Measurements from ENCODE around the gene RNF223. TPM values are rescaled to one million over a fixed set of nuclear protein-coding genes. Genes with fewer than 3 reads are reported as not detected.
"Not testable (repeated sequence)": the region's sequence is repeated elsewhere in the genome, so short reads cannot be mapped to it uniquely, and the experiment has no call there.

Gene RNF223
- total RNA-seq, 4 donors from 2014 or later: not detected

DNA sequence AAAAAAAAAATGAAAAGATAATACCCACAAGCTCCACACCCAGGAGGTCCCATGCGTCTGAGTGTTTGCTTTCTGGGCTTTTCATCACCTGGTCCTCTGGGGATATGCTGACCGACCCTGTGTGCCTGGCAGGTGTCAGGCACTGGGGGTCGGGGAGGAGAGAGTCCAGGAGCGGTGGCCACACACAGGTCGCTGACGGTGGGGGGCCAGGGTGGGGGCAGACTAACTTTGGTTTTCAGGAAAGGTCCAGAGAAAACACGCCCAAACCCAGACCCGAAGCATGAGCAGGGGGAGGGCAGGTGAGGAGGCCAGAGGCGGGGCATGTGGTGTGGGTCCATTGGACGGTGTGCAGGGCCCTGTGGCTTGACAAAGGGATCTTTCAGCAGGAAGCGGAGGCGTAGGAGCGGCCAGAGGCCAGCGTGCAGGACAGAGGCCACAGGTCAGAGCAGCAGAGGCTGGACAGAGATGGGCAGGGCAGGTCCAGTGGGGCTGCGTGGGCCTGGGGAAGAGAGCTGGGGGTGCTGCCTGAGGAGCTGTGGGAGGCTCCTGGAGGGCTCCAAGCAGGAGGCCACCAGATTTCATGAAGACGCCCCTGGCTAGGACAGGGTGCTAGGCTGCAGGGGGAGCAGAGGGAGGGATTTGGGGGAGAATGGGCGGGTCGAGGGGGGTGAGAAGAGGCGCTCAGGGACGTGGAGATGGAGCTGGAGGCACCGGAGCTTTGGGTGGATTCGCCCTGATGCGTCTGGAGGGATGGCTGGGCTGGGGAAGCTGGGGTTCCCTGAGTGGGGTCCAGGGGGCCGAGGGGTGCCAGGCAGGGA is 15.8 kb downstream of the RNF223 start:
- H3K27ac ChIP-seq (replicated peaks in 1 of 4): no peak overlapping the region
- peak overlapping the region; percentile 54 to 74 (median 62) for H3K4me3 ChIP-seq
- peaks cover 17 to 40% (median 31%) of the 10 kb centered on the region in 4 donors for H3K4me1 ChIP-seq
- no peak for TF ChIP-seq POLR2A (IDR thresholded peaks at IDR 0.05; ENCODE audit: low read depth)
- peaks cover 0 to 70% (median 27%) of the 10 kb centered on the region in 4 donors for H3K27me3 ChIP-seq
- peaks cover 0 to 22% (median 14%) of the 10 kb centered on the region in 4 donors for H3K36me3 ChIP-seq
- intact Hi-C loops (cut with DNase I): no loop called here
- H3K9me3 ChIP-seq: no peaks in the 10 kb centered on the region
- 18% methylated on average over 24 of the region's 24 CpGs for WGBS
- no peak for DNase-seq (ENCODE audit: extremely low spot score)

DNA sequence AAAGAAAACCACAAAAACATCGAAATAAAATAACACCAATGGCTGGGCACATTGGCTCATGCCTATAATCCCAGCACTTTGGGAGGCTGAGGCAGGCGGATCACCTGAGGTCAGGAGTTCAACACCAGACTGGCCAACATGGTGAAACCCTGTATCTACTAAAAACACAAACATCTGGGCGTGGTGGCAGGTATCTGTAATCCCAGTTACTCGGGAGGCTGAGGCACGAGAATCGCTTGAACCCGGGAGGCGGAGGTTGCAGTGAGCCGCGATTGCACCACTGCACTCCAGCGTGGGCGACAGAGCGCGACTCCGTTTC is 16.4 kb downstream of the RNF223 start:
- H3K4me3 ChIP-seq; intact Hi-C loops (cut with DNase I); H3K27ac ChIP-seq (replicated peaks in 1 of 4); DNase-seq (ENCODE audit: extremely low spot score); H3K9me3 ChIP-seq: not testable (repeated sequence)
- Histone ChIP-seq H3K4me1 (peaks cover 17 to 35% (median 30%) of the 10 kb centered on the region in 4 donors), H3K27me3 (peaks cover 0 to 64% (median 27%) of the 10 kb centered on the region in 4 donors), H3K36me3 (peaks cover 0 to 28% (median 16%) of the 10 kb centered on the region in 4 donors)
- WGBS: 80% methylated on average over 14 of the region's 15 CpGs

DNA sequence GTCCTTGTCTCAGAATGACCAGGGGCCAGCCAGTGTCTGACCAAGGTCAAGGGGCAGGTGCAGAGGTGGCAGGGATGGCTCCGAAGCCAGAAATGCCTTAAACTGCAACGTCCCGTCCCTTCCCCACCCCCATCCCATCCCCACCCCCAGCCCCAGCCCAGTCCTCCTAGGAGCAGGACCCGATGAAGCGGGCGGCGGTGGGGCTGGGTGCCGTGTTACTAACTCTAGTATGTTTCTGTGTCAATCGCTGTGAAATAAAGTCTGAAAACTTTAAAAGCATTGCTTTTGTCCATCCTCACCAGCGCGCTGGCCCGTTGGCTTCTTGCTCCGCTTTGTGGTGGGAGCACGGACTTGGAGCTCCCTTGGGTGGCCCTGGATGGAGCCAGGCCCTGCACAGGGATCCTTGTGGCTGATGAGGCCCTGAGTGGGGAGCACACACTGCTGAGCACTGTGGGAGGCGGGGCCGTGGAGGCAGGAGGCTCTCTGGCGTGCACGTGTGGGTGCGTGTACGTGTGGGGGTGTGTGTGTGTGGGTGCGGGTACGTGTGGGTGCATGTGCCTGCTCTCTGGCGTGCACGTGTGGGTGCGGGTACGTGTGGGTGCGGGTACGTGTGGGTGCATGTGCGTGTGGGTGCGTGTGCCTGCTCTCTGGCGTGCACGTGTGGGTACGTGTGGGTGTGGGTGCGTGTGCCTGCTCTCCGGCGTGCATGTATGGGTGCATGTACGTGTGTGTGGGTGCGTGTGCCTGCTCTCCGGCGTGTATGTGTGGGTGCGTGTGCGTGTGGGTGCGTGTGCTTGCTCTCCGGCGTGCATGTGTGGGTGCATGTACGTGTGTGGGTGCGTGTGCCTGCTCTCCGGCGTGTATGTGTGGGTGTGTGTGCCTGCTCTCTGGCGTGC is 18.0 kb downstream of the RNF223 start:
- TF ChIP-seq POLR2A (IDR thresholded peaks at IDR 0.05; ENCODE audit: low read depth): no peak
- no peak for TF ChIP-seq POLR2AphosphoS5 (IDR thresholded peaks at IDR 0.05)
- no peak for TF ChIP-seq EP300 (IDR thresholded peaks at IDR 0.05)
- TF ChIP-seq, protein P1, sequence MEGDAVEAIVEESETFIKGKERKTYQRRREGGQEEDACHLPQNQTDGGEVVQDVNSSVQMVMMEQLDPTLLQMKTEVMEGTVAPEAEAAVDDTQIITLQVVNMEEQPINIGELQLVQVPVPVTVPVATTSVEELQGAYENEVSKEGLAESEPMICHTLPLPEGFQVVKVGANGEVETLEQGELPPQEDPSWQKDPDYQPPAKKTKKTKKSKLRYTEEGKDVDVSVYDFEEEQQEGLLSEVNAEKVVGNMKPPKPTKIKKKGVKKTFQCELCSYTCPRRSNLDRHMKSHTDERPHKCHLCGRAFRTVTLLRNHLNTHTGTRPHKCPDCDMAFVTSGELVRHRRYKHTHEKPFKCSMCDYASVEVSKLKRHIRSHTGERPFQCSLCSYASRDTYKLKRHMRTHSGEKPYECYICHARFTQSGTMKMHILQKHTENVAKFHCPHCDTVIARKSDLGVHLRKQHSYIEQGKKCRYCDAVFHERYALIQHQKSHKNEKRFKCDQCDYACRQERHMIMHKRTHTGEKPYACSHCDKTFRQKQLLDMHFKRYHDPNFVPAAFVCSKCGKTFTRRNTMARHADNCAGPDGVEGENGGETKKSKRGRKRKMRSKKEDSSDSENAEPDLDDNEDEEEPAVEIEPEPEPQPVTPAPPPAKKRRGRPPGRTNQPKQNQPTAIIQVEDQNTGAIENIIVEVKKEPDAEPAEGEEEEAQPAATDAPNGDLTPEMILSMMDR (IDR thresholded peaks at IDR 0.05): no peak
- H3K27ac ChIP-seq (replicated peaks in 1 of 4): no peak overlapping the region
- no peaks in the 10 kb centered on the region for H3K9me3 ChIP-seq
- no peak overlapping the region for H3K4me3 ChIP-seq
- WGBS: 87% methylated on average over 44 of the region's 50 CpGs
- DNase-seq (ENCODE audit: extremely low spot score): no peak
- peaks cover 17 to 27% (median 24%) of the 10 kb centered on the region in 4 donors for H3K4me1 ChIP-seq
- intact Hi-C loops (cut with DNase I): no loop called here
- peaks cover 0 to 42% (median 23%) of the 10 kb centered on the region in 4 donors for H3K36me3 ChIP-seq
- peaks cover 0 to 48% (median 22%) of the 10 kb centered on the region in 4 donors for H3K27me3 ChIP-seq

DNA sequence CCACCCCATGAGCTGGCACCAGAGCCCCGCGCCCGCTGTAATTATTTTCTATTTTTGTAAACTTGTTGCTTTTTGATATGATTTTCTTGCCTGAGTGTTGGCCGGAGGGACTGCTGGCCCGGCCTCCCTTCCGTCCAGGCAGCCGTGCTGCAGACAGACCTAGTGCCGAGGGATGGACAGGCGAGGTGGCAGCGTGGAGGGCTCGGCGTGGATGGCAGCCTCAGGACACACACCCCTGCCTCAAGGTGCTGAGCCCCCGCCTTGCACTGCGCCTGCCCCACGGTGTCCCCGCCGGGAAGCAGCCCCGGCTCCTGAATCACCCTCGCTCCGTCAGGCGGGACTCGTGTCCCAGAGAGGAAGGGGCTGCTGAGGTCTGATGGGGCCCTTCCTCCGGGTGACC is 19.1 kb downstream of the RNF223 start:
- Histone ChIP-seq H3K27ac (replicated peaks in 1 of 4) (no peak overlapping the region), H3K4me1 (peaks cover 14 to 20% (median 19%) of the 10 kb centered on the region in 4 donors), H3K9me3 (no peaks in the 10 kb centered on the region), H3K36me3 (peaks cover 0 to 53% (median 33%) of the 10 kb centered on the region in 4 donors), H3K4me3 (no peak overlapping the region), H3K27me3 (peaks cover 0 to 37% (median 12%) of the 10 kb centered on the region in 4 donors)
- no peak for TF ChIP-seq POLR2A (IDR thresholded peaks at IDR 0.05; ENCODE audit: low read depth)
- TF ChIP-seq, protein P1 (IDR thresholded peaks at IDR 0.05): no peak
- TF ChIP-seq EP300 (IDR thresholded peaks at IDR 0.05): no peak
- no peak for TF ChIP-seq POLR2AphosphoS5 (IDR thresholded peaks at IDR 0.05)
- WGBS: 78% methylated on average over 12 of the region's 23 CpGs
- intact Hi-C loops (cut with DNase I): no loop called here
- DNase-seq (ENCODE audit: extremely low spot score): no peak

DNA sequence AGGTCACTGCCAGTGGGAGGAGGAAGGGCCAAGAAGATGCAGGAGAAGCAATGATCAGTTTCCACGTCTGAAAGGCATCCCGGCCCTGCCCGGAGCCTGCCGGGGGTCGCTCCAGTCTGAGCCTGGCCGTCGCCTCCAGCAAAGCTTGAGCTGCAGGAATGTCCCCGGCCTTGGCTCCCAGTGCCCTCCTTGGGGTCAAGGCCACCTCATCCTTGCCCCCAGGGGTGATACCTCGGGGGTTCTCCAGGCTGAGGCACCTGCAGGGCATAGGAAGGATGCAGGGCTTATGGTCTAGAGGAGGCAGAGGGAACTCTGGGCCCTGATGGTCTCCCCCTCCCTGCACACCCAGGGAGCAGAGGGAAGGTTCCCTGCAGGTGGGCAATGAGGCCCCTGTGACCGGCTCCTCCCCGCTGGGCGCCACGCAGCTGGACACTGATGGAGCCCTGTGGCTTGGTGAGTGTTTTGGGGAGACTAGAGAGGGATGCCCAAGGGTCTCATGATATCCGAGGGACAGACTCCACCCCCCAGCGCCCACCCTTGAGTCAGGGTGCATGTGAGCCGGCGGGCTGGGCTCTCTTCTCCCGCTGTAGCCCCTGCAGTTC is 19.9 kb downstream of the RNF223 start:
- 90% methylated on average over 7 of the region's 18 CpGs for WGBS
- Histone ChIP-seq H3K9me3 (no peaks in the 10 kb centered on the region), H3K4me1 (peaks cover 6 to 13% (median 11%) of the 10 kb centered on the region in 4 donors), H3K27ac (replicated peaks in 1 of 4) (no peak overlapping the region), H3K27me3 (peaks cover 0 to 29% (median 8%) of the 10 kb centered on the region in 4 donors), H3K4me3 (no peak overlapping the region), H3K36me3 (peaks cover 0 to 61% (median 41%) of the 10 kb centered on the region in 4 donors)
- DNase-seq (ENCODE audit: extremely low spot score): no peak
- intact Hi-C loops (cut with DNase I): no loop called here
- TF ChIP-seq, protein P1 (IDR thresholded peaks at IDR 0.05): no peak
- TF ChIP-seq POLR2AphosphoS5 (IDR thresholded peaks at IDR 0.05): no peak
- TF ChIP-seq POLR2A (IDR thresholded peaks at IDR 0.05; ENCODE audit: low read depth): no peak
- TF ChIP-seq EP300 (IDR thresholded peaks at IDR 0.05): no peak

Data from esophagus muscularis mucosa (tissue), 4 donors.